Small intestine (tissue), 7 donors: ENCODE data around the gene BMP8A. TPM values are rescaled to one million over a fixed set of nuclear protein-coding genes. Genes with fewer than 3 reads are reported as not detected.

Experiments used
- DNase-seq, 2 donors: peaks; one replicate each; pipeline versions ENCODE4 v3.0.0 to v3.0.0-alpha.2; 2013
- FAIRE-seq: peaks from 2 replicates; lab custom pipeline; 2012; peaks lifted over from hg19 to GRCh38; lab: Jason Lieb, UNC
- H3K27ac ChIP-seq, 3 donors: one replicate each; pipeline ENCODE4 v1.5.1; 2013; ENCODE audit warnings: low read length in 2 of 3, mild to moderate bottlenecking in 2 of 3, control low read depth in 1 of 3, inconsistent platforms in 1 of 3, low read depth in 1 of 3, moderate library complexity in 1 of 3
- H3K27me3 ChIP-seq, 3 donors: one replicate each; pipeline ENCODE4 v1.6.1; 2013; ENCODE audit warnings: low read length in 3 of 3, inconsistent platforms in 1 of 3; ENCODE audit not compliant: control insufficient read depth in 3 of 3, insufficient read depth in 3 of 3
- H3K36me3 ChIP-seq, 3 donors: one replicate each; pipeline ENCODE4 v1.6.1; 2013; ENCODE audit warnings: low read length in 3 of 3, inconsistent platforms in 1 of 3, low read depth in 1 of 3, mild to moderate bottlenecking in 1 of 3, moderate library complexity in 1 of 3; ENCODE audit not compliant: control insufficient read depth in 3 of 3, insufficient read depth in 2 of 3
- H3K4me1 ChIP-seq, 3 donors: one replicate each; pipeline ENCODE4 v1.6.1; 2013; ENCODE audit warnings: low read length in 2 of 3, inconsistent platforms in 1 of 3, low read depth in 1 of 3, mild to moderate bottlenecking in 1 of 3, moderate library complexity in 1 of 3; ENCODE audit not compliant: control insufficient read depth in 3 of 3, insufficient read depth in 2 of 3
- H3K4me3 ChIP-seq, 3 donors: one replicate each; pipeline ENCODE4 v1.5.1; 2013; ENCODE audit warnings: low read length in 3 of 3, control low read depth in 1 of 3, inconsistent platforms in 1 of 3, low read depth in 1 of 3, mild to moderate bottlenecking in 1 of 3, moderate library complexity in 1 of 3
- H3K9me3 ChIP-seq, 2 donors: one replicate each; pipeline ENCODE4 v1.6.1; 2013; ENCODE audit warnings: low read depth in 1 of 2, low read length in 1 of 2; ENCODE audit not compliant: control insufficient read depth in 2 of 2, insufficient read depth in 1 of 2
- WGBS, 3 donors: extraction: QIAGEN DNeasy Blood & Tissue Kit; methylation state at CpG; one replicate each; pipeline ENCODE4 v1.1.7; 2013; 5-methylcytosine and 5-hydroxymethylcytosine counted together
- polyA plus RNA-seq, 4 donors: library from polyadenylated mRNA; stranded (reverse) in 3 of 4; unstranded in 1 of 4; fragments of 200-250 nt in 3 of 4; fragments of 120-200 nt in 1 of 4; gene quantifications; one replicate each; pipeline versions ENCODE4 v1.2.1 to v1.2.3, GENCODE V29; 2013
- donor health status: healthy with polysubstance abuse.
- donor health status: control.
- donor health status: control.
- donor health status: Bipolar disorder and iron deficiency.
- donor health status: healthy.

The BMP8A gene
- polyA plus RNA-seq, 4 donors = 0.37 to 0.66 (median 0.45) TPM; not detected in 1

DNA sequence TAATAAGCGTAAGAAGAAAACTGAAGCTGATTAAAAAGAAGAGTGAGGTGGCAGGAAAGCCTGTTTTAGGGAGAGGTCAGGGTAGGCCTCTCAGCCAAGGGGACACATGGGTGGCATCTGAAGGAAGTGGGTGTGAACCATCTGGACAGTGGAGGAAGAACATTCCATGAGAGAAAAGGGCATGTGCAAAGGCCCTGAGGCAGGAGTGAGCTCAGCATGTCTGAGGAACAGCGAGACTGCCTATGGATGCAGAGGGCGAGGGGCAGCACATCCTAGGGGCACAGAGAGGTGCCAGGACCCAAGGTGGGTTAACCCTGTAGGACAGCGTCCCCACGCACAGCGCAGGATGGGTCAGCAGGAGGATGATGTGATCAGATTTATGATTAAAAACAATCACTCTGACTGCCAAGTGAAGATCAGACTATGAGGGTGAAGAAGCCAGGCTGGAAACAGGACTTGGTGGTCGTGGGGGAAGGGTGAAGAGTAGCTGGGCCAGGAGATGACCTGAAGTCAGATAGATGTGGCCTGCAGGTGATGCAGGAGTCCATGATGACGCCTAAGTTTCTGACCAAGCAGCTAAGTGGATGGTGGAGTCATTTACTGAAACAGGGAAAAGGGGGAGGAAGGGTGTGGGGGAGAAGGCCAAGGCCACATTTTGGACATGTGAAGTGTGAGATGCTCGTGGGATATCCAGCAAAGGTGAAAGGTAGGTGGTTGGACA, 47.3 kb downstream of the BMP8A start:
- 83 to 88% (median 84%) methylated on average over 9 of the region's 9 CpGs for WGBS, 3 donors
- FAIRE-seq (no peak), DNase-seq (no peak)
- no peaks in the 10 kb centered on the region for H3K9me3 ChIP-seq
- no peak overlapping the region for H3K27ac ChIP-seq
- H3K27me3 ChIP-seq = no peaks in the 10 kb centered on the region
- no peaks in the 10 kb centered on the region for H3K4me1 ChIP-seq
- no peak overlapping the region for H3K4me3 ChIP-seq
- peaks cover 0 to 56% (median 10%) of the 10 kb centered on the region in 3 donors for H3K36me3 ChIP-seq

DNA sequence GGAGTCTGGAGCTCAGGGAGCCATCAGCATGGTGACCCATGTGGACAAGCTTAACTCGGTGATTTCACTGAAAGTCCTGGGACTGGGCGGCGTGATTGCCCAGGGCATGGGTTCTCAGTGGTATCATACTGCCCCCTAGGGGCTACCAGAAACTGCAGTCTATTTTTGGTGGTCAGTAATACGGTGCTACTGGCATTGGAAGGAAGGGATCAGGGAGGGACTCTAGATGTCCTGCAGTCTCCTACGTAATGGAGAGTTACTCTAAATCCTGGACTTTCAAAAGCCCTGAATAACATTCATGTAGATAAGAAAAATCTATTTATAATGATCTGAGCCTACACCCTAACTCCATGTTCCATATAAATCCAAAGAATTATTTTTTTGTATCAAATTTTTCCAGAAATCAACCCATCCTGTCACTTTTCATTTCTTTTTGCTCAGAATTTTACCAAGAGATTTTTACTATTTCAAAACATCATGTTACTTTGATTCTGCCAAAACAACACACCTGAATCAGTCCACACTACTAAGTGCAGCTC, 47.9 kb downstream of the BMP8A start:
- WGBS, 3 donors = 8 to 13% (median 9%) methylated on average over 5 of the region's 5 CpGs
- H3K27ac ChIP-seq = no peak overlapping the region
- FAIRE-seq = no peak
- no peaks in the 10 kb centered on the region for H3K9me3 ChIP-seq
- no peaks in the 10 kb centered on the region for H3K27me3 ChIP-seq
- no peak overlapping the region for H3K4me3 ChIP-seq
- H3K36me3 ChIP-seq = peaks cover 0 to 57% (median 10%) of the 10 kb centered on the region in 3 donors
- H3K4me1 ChIP-seq = no peaks in the 10 kb centered on the region
- peak; percentile 66 to 72 for DNase-seq

DNA sequence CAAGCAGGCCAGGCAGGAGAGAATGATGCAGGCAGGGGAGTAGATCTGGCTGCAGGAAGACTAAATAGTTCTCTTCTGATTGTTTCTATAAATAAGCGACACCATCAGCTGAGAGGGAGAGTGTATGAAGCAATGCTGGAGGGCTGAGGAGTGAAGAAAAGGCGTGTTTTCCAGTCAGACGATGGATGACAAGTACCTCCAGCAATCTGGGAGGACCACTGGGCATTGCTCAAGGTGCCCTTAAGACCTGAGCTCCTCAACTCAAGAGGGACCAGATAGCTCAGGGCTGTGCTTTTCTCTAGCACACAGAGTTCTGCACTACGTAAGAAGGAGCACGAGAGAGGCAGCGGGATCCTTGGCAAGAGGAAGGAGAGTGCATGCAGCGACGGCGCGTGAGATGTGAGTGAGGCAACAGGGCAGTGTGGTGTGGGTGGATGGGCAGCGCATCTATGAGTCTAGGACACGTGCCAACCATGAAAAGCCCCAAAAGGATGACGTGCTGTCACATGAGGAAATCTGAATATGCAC, 49.1 kb downstream of the BMP8A start:
- no peaks in the 10 kb centered on the region for H3K27me3 ChIP-seq
- H3K9me3 ChIP-seq = no peaks in the 10 kb centered on the region
- 72 to 90% (median 89%) methylated on average over 13 of the region's 13 CpGs for WGBS, 3 donors
- peak overlapping the region in 1 of 3 donors; percentile 32 for H3K27ac ChIP-seq
- H3K4me1 ChIP-seq = no peaks in the 10 kb centered on the region
- DNase-seq = no peak
- H3K36me3 ChIP-seq = peaks cover 0 to 55% (median 12%) of the 10 kb centered on the region in 3 donors
- no peak for FAIRE-seq
- H3K4me3 ChIP-seq = no peak overlapping the region

DNA sequence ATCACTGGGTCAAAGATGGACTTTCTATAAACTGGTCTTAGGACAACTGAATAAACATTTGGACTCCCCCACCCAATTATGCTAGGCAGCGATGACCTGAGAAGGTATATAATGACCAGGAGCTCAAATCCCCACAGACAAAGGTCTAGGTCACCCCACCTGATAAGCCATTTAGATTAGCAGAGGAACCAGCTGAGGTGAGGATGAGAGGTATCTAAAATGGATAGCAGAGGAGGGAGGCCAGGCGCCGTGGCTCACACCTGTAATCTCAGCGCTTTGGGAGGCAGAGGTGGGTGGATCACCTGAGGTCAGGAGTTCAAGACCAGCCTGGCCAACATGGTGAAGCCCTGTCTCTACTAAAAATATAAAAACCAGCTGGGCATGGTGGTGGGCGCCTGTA, 51.5 kb downstream of the BMP8A start:
- Histone ChIP-seq H3K27me3 (no peaks in the 10 kb centered on the region), H3K36me3 (peaks cover 0 to 61% (median 16%) of the 10 kb centered on the region in 3 donors), H3K4me1 (no peaks in the 10 kb centered on the region), H3K9me3 (peaks cover 0 to 2% of the 10 kb centered on the region in 2 donors), H3K4me3 (no peak overlapping the region), H3K27ac (no peak overlapping the region)
- WGBS, 3 donors = 94 to 97% (median 96%) methylated on average over 5 of the region's 5 CpGs
- DNase-seq (no peak), FAIRE-seq (no peak)

DNA sequence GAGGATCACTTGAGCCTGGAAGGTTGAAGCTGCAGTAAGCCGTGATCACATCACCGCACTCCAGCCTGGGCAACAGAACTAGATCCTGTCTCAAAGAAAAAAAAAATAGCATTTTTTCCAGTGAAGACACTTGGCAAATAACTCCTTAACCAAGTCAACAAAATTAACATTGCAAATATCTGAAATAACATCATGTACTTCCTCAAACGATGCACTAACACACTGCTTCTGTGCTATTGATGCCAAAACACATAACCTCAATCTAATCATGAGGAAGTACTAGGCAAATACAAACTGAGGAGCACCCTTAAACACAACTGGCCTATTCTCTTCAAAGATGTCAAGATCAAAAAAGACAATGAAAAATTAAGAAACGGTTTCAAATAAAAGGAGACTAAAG, 52.9 kb downstream of the BMP8A start:
- FAIRE-seq = no peak
- H3K4me3 ChIP-seq = no peak overlapping the region
- H3K27ac ChIP-seq = no peak overlapping the region
- peaks cover 0 to 55% (median 15%) of the 10 kb centered on the region in 3 donors for H3K36me3 ChIP-seq
- no peaks in the 10 kb centered on the region for H3K4me1 ChIP-seq
- H3K27me3 ChIP-seq = no peaks in the 10 kb centered on the region
- DNase-seq = no peak
- peaks cover 0 to 2% of the 10 kb centered on the region in 2 donors for H3K9me3 ChIP-seq
- WGBS, 3 donors = 75 to 76% (median 75%) methylated on average over 4 of the region's 4 CpGs

DNA sequence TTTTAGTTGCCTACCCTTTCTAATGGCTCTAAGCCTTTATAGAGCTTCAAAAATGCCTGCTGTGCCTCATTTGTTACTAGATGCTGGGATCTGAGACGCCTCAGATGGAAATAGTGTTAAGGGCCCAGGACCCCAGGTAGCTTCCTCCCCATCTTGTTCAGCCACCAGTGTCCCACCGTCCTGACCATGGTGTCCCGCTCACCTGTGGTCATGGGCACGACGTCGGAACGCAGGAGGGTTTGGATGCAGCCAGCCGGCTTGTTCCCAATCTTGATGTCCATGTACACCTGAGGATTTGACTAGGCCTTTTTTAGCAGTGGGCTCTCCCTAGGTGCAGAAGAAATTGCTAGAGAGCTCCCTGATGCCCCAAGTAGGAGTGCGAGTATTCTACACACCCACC, 54.1 kb downstream of the BMP8A start:
- Histone ChIP-seq H3K9me3 (peaks cover 0 to 2% of the 10 kb centered on the region in 2 donors), H3K27ac (no peak overlapping the region), H3K36me3 (peaks cover 0 to 49% (median 15%) of the 10 kb centered on the region in 3 donors), H3K4me3 (no peak overlapping the region), H3K4me1 (no peaks in the 10 kb centered on the region), H3K27me3 (no peaks in the 10 kb centered on the region)
- no peak for FAIRE-seq
- DNase-seq = no peak
- WGBS, 3 donors = 95 to 98% (median 97%) methylated on average over 9 of the region's 9 CpGs

DNA sequence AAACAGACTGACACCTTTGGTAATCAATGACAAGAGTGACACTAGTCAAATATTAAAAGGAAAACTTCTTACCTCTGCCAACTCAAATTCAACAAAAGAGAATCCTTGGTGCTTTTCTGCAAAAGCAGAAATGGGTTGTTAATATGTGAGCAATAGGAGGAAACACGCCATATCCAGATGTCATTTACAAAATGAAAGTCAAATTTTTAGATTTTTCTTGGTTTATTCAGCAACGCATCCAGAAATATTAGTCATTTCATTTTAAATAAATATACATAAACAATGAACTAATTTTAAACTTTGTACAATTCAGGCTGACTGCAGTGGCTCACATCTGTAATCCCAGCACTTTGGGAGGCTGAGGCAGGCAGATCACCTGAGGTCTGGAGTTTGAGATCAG, 62.8 kb downstream of the BMP8A start:
- Histone ChIP-seq H3K27me3 (no peaks in the 10 kb centered on the region), H3K4me3 (no peak overlapping the region), H3K9me3 (no peaks in the 10 kb centered on the region), H3K27ac (no peak overlapping the region), H3K36me3 (peaks cover 4 to 28% (median 5%) of the 10 kb centered on the region in 3 donors), H3K4me1 (no peaks in the 10 kb centered on the region)
- DNase-seq (no peak), FAIRE-seq (no peak)
- WGBS, 3 donors = 85 to 95% (median 91%) methylated on average over 2 of the region's 2 CpGs

DNA sequence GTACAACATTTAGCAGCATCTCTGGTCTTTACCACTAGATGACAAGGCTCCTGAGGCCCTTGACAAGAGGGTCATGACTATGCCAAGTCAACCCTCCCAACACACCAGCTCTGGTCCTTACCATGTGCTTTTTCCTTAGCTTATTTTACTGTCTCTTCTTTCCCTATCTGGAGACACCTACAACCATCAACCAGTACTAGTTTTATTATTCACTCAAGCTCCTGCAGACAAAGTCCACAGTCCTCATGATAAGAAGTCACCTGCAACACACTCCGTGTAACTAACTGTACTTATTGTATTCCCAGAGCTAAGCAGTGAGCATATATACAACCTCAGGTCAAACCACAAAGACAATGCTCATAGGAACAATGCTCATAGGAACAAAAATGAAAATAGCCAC, 69.8 kb downstream of the BMP8A start:
- peaks cover 2 to 28% (median 7%) of the 10 kb centered on the region in 3 donors for H3K4me1 ChIP-seq
- FAIRE-seq (no peak), DNase-seq (peak; percentile 83 to 89)
- no peaks in the 10 kb centered on the region for H3K9me3 ChIP-seq
- H3K27ac ChIP-seq = peak overlapping the region in 1 of 3 donors; percentile 36
- 8 to 66% (median 33%) methylated on average over 1 of the region's 1 CpG for WGBS, 3 donors
- no peak overlapping the region for H3K4me3 ChIP-seq
- H3K27me3 ChIP-seq = no peaks in the 10 kb centered on the region
- H3K36me3 ChIP-seq = peaks cover 27 to 56% (median 42%) of the 10 kb centered on the region in 3 donors
